ENCODE results near the gene ERI3. TPM values are rescaled to one million over a fixed set of nuclear protein-coding genes. Genes with fewer than 3 reads are reported as not detected.

Gene ERI3
- total and polyA plus RNA-seq, 7 donors = 50.4 to 96.8 (median 59.5) TPM

- peaks cover 0 to 9% of the 10 kb centered on the region in 2 donors for H3K36me3 ChIP-seq (ENCODE audit: insufficient read depth in 1 of 2, low read depth in 1 of 2)
- H3K9me3 ChIP-seq = no peaks in the 10 kb centered on the region
- no peak overlapping the region for H3K4me3 ChIP-seq
- TF ChIP-seq, protein P1, sequence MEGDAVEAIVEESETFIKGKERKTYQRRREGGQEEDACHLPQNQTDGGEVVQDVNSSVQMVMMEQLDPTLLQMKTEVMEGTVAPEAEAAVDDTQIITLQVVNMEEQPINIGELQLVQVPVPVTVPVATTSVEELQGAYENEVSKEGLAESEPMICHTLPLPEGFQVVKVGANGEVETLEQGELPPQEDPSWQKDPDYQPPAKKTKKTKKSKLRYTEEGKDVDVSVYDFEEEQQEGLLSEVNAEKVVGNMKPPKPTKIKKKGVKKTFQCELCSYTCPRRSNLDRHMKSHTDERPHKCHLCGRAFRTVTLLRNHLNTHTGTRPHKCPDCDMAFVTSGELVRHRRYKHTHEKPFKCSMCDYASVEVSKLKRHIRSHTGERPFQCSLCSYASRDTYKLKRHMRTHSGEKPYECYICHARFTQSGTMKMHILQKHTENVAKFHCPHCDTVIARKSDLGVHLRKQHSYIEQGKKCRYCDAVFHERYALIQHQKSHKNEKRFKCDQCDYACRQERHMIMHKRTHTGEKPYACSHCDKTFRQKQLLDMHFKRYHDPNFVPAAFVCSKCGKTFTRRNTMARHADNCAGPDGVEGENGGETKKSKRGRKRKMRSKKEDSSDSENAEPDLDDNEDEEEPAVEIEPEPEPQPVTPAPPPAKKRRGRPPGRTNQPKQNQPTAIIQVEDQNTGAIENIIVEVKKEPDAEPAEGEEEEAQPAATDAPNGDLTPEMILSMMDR (IDR thresholded peaks at IDR 0.05) = no peak
- ATAC-seq (no peak), DNase-seq (no peak)
- no peaks in the 10 kb centered on the region for H3K27me3 ChIP-seq (ENCODE audit: insufficient read depth in 3 of 3, low read length in 2 of 3)
- 74 to 90% (median 75%) methylated on average over 5 of the region's 5 CpGs for WGBS, 3 donors
- intact Hi-C loops (cut with DNase I) = no loop called here
- H3K27ac ChIP-seq = no peak overlapping the region
- peaks cover 37% of the 10 kb centered on the region for H3K4me1 ChIP-seq
Observed at GRCh38 chr1:44328671-44329416, 26.2 kb downstream of the ERI3 start.

DNA sequence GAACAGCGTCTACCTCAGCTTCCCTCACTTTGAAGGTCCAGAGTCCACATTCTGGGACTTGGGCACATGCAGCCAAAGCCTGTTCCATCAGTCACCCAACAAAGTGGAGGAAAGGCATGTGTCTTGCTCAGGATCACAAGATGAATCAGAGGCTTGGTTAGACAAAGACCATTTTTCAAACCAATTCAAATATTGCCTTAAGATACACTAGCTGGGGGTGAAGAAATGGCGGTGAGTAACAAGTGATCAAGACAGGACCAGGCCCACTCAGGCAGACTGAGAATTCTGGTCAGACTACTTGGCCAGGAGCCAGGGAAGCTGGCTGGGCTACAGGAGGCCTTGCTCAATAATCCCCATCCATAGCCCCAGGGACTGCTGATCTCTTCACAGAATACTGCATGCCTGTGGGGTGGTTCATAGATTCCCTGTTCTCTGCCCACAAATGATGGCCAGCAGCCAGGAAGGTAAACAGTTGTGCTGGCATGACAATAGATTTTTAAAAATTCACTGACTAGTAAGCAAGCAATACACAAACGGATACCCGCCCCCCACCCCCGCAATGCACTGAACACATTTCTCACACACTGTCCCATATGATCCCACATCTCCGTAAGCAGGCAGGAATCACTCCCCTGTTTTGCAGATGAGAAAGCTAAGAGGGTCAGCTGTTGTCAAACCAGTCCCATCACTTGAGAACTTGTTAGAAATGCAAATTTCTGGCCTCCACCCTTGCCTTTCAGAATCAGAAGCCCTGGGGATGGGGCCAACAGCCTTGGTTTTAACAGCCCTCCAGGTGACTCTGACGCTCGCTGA is 27.2 kb downstream of the ERI3 start:
- Histone ChIP-seq H3K27ac (no peak overlapping the region), H3K4me1 (peaks cover 46% of the 10 kb centered on the region), H3K36me3 (ENCODE audit: insufficient read depth in 1 of 2, low read depth in 1 of 2) (peaks cover 0 to 2% of the 10 kb centered on the region in 2 donors), H3K4me3 (no peak overlapping the region), H3K9me3 (no peaks in the 10 kb centered on the region), H3K27me3 (ENCODE audit: insufficient read depth in 3 of 3, low read length in 2 of 3) (no peaks in the 10 kb centered on the region)
- ATAC-seq (peak; percentile 82 to 94 (median 86)), DNase-seq (peak; percentile 90 to 93)
- TF ChIP-seq, protein P1 (IDR thresholded peaks at IDR 0.05) = no peak
- intact Hi-C loops (cut with DNase I) = no loop called here
- WGBS, 3 donors = 62 to 69% (median 63%) methylated on average over 8 of the region's 8 CpGs

- Histone ChIP-seq H3K36me3 (ENCODE audit: insufficient read depth in 1 of 2, low read depth in 1 of 2) (peaks cover 0 to 5% of the 10 kb centered on the region in 2 donors), H3K9me3 (no peaks in the 10 kb centered on the region), H3K4me1 (peaks cover 50% of the 10 kb centered on the region), H3K4me3 (no peak overlapping the region), H3K27ac (no peak overlapping the region), H3K27me3 (ENCODE audit: insufficient read depth in 3 of 3, low read length in 2 of 3) (no peaks in the 10 kb centered on the region)
- DNase-seq (no peak), ATAC-seq (no peak)
- TF ChIP-seq, protein P1 (IDR thresholded peaks at IDR 0.05) = no peak
- intact Hi-C loops (cut with DNase I) = no loop called here
Observed at GRCh38 chr1:44326821-44327465, 28.1 kb downstream of the ERI3 start.

GRCh38 chr1:44326024-44326701 is 28.9 kb downstream of the ERI3 start:
- TF ChIP-seq, protein P1 (IDR thresholded peaks at IDR 0.05) = no peak
- intact Hi-C loops (cut with DNase I) = no loop called here
- Histone ChIP-seq H3K4me3 (no peak overlapping the region), H3K9me3 (no peaks in the 10 kb centered on the region), H3K36me3 (ENCODE audit: insufficient read depth in 1 of 2, low read depth in 1 of 2) (peaks cover 0 to 7% of the 10 kb centered on the region in 2 donors), H3K27ac (no peak overlapping the region), H3K4me1 (peaks cover 50% of the 10 kb centered on the region), H3K27me3 (ENCODE audit: insufficient read depth in 3 of 3, low read length in 2 of 3) (no peaks in the 10 kb centered on the region)
- DNase-seq = no peak
- 59 to 80% (median 64%) methylated on average over 9 of the region's 9 CpGs for whole genome bisulfite sequencing, 3 donors
- no peak for ATAC-seq

Data from psoas muscle (tissue), 8 donors.